Measurements from ENCODE around the gene SINHCAF.

SINHCAF gene

DNA sequence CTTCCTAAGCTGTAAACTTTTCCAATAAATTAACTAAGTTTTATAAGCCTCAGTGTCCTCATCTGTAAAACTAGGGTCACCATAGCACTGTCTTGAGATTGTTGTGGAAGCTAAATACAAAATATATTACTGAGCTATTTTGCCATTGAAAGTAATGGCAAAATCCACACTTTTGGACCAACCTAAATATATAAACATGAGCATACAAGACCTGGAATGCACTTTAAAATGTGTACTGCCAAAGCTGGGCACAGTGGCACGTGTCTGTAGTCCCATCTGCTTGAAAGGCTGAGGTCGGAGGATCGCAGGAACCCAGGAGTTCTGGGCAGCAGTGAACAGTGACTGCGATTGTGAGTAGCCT lies 29.8 kb upstream of the SINHCAF start:
- ChIA-PET CTCF (no interaction called here), POLR2A (ENCODE audit: low non-redundant PET) (no interaction called here)
- TF ChIP-seq, protein P1, sequence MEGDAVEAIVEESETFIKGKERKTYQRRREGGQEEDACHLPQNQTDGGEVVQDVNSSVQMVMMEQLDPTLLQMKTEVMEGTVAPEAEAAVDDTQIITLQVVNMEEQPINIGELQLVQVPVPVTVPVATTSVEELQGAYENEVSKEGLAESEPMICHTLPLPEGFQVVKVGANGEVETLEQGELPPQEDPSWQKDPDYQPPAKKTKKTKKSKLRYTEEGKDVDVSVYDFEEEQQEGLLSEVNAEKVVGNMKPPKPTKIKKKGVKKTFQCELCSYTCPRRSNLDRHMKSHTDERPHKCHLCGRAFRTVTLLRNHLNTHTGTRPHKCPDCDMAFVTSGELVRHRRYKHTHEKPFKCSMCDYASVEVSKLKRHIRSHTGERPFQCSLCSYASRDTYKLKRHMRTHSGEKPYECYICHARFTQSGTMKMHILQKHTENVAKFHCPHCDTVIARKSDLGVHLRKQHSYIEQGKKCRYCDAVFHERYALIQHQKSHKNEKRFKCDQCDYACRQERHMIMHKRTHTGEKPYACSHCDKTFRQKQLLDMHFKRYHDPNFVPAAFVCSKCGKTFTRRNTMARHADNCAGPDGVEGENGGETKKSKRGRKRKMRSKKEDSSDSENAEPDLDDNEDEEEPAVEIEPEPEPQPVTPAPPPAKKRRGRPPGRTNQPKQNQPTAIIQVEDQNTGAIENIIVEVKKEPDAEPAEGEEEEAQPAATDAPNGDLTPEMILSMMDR (conservative IDR thresholded peaks at IDR 0.05; ENCODE audit: low read depth): no peak
- no peak overlapping the region for H3K27ac ChIP-seq
- no peak for DNase-seq (ENCODE audit: low spot score)

DNA sequence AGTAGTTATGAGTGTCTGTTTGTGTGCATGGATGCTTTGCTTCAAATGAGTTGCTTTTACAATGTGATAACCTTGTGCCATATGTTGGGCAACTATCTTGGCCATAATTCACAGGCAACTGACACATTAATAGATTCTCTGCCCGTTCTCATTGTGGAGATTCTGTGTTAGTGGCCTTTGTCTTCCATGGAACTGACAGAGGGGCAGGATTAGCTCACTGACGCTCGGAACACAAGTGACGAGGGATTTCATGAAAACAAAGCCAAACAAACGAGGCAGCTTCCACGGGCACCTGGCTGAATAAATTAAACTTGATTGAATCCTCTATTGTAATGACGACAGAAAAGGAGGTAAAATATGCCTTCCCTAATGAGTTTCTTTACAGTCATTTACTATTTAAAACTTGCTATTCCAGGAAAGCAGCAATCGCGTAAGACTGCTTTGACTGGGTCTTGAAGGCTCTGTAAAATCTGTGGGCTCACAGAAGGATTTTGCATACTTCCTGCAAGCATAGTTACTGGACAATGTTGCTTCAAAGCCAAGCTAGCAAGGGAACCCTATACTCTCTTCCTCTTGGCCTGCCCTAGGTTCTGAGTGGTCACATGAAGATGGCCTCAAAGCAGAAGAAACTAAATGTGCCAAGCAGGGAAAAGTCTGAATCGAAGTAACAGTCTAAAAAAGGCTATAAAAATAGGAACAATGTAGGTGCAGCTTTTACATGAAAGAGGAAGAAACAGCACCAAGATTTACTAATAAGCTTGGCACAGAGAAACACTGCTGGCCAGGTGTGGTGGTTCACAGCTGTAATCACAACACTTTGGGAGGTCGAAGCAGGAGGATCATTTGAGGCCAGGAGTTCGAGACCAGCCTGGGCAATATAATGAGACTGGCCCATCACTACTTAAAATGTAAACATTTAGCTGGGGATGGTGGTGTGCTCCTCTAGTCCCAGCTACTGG lies 28.1 kb upstream of the SINHCAF start:
- DNase-seq (ENCODE audit: low spot score): no peak
- H3K27ac ChIP-seq: no peak overlapping the region
- TF ChIP-seq, protein P1 (conservative IDR thresholded peaks at IDR 0.05; ENCODE audit: low read depth): no peak
- CTCF ChIA-PET: no interaction called here
- POLR2A ChIA-PET (ENCODE audit: low non-redundant PET): no interaction called here

DNA sequence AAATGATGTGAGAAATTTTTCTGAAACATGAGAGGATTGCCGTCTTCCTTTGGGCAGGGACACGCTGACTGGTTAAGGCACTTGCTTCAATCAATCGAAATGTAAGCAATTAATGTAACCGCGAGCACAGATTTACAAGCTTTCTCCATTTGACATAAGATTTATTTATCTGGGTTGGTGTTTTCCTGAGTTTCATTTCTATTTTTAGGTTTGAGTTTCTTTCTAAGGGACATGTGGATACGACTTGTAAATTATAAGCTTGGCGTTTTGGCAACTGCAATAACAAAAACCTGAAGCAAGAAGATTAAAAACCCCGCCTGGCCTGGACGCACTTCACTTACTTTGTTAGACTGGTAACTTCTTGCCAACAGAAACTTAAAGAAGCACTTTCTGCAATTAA lies 20.3 kb upstream of the SINHCAF start:
- CTCF ChIA-PET: interaction anchor here (0.6 kb wide), 1 partner anchor 56 kb away, joined by 4 read pairs; no protein-coding TSS in a partner anchor
- no peak for DNase-seq (ENCODE audit: low spot score)
- no peak overlapping the region for H3K27ac ChIP-seq
- POLR2A ChIA-PET (ENCODE audit: low non-redundant PET): no interaction called here
- TF ChIP-seq, protein P1 (conservative IDR thresholded peaks at IDR 0.05; ENCODE audit: low read depth): no peak

DNA sequence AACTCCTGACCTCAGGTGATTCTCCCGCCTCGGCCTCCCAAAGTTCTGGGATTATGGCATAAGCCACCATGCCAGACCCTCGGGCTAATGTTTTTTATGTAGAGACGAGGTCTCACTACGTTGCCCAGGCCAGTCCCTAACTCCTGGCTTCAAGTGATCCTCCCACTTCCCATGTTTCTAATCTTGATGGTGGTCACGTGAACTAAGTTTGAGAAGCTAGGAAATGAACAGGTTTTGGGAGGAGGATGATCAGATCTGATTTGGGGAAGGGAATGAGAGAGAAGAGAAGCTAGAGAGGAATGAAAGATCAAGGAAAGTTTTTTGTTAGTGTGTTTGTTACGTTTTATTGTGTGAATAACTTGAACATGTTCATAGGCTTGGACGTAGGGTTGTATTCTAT lies 17.2 kb upstream of the SINHCAF start:
- no peak for DNase-seq (ENCODE audit: low spot score)
- CTCF ChIA-PET: no interaction called here
- no peak overlapping the region for H3K27ac ChIP-seq
- TF ChIP-seq, protein P1 (conservative IDR thresholded peaks at IDR 0.05; ENCODE audit: low read depth): no peak
- POLR2A ChIA-PET (ENCODE audit: low non-redundant PET): no interaction called here

DNA sequence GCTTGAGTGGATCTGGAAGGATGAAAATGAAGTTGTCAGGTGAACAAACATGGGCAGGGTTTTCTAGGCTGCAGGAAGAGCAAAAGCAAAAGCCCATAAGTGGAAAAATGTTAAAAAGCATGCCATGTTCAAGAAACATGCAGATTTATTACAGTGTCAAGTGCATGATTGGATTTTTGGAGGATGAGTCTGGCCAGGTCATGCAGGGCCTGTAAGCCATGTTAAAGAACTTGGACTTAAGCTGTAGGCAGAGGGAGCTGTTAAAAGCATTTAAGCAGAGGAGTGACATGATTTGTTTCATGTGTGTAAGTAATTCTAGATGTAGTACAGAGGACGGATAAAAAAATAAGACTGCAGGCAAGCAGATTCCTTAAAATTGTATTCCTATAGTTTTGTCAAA lies 16.3 kb upstream of the SINHCAF start:
- H3K27ac ChIP-seq: no peak overlapping the region
- DNase-seq (ENCODE audit: low spot score): no peak
- POLR2A ChIA-PET (ENCODE audit: low non-redundant PET): no interaction called here
- CTCF ChIA-PET: no interaction called here
- TF ChIP-seq, protein P1 (conservative IDR thresholded peaks at IDR 0.05; ENCODE audit: low read depth): no peak

DNA sequence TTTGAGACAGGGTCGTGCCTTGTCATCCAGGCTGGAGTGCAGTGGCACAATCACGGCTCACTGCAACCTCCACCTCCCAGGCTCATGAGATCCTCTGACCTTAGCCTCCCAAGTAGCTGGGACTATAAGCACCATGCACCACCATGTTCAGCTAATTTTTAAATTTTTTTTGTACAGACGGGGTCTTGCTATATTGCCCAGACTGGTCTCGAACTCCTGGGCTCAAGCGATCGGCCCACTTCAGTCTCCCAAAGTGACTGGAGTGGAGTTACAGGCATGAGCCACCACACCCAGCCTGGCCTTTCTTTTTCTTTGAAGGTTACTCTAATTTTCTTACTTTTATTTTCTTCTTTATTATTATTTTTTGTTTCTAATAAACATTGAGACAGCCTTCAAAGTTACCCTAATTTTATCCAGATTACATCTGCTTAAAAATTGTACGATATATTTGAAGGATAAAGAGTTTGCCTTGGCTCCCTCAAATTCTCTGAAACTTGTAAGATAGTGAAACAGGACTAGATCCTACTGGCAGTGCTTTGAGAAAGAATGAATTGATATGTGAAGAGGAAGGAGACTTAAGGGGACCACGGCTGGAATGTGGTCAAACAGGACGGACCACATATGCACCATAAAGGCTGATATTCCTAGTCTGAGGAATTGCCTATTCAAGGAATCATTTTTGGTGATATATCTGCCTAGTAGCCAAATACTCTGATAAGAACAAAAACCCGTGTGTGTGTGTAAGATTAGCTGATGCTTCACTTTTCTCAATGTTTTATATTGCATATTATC lies 14.1 kb upstream of the SINHCAF start:
- no peak overlapping the region for H3K27ac ChIP-seq
- ChIA-PET CTCF (no interaction called here), POLR2A (ENCODE audit: low non-redundant PET) (no interaction called here)
- TF ChIP-seq, protein P1 (conservative IDR thresholded peaks at IDR 0.05; ENCODE audit: low read depth): no peak
- DNase-seq (ENCODE audit: low spot score): no peak
